Parathyroid adenoma (tissue), 2 donors: Measurements from ENCODE around the gene SV2B.
"Not testable (repeated sequence)": the region's sequence is repeated elsewhere in the genome, so short reads cannot be mapped to it uniquely, and the experiment has no call there.

Experiments used
- H2AFZ ChIP-seq: fragments of 300-600 bp; sonication (generic); one replicate; pipeline ENCODE4 v1.7.0; 2017; ENCODE audit warnings: antibody characterized with exemption, mild to moderate bottlenecking
- H3K27ac ChIP-seq: fragments of 300-600 bp; sonication (generic); one replicate; pipeline ENCODE4 v1.7.0; 2017
- H3K27me3 ChIP-seq: fragments of 300-600 bp; sonication (generic); one replicate; pipeline ENCODE4 v1.7.0; 2017; ENCODE audit warnings: low read length; ENCODE audit not compliant: control insufficient read depth, insufficient read depth
- H3K36me3 ChIP-seq: fragments of 300-600 bp; sonication (generic); one replicate; pipeline ENCODE4 v1.7.0; 2017; ENCODE audit warnings: low read length; ENCODE audit not compliant: control insufficient read depth, insufficient read depth
- H3K4me1 ChIP-seq: fragments of 300-600 bp; sonication (generic); one replicate; pipeline ENCODE4 v1.7.0; 2017; ENCODE audit warnings: control low read depth
- H3K4me2 ChIP-seq: fragments of 300-600 bp; sonication (generic); one replicate; pipeline ENCODE4 v1.7.0; 2017; ENCODE audit warnings: low read length
- H3K4me3 ChIP-seq: fragments of 300-600 bp; sonication (generic); one replicate; pipeline ENCODE4 v1.7.0; 2017; ENCODE audit warnings: low read depth, low read length
- H3K79me2 ChIP-seq: fragments of 300-600 bp; sonication (generic); one replicate; pipeline ENCODE4 v1.7.0; 2017; ENCODE audit warnings: control low read depth
- H3K9ac ChIP-seq: fragments of 300-600 bp; sonication (generic); one replicate; pipeline ENCODE4 v1.7.0; 2017; ENCODE audit warnings: mild to moderate bottlenecking
- H3K9me3 ChIP-seq: fragments of 300-600 bp; sonication (generic); one replicate; pipeline ENCODE4 v1.7.0; 2017; ENCODE audit warnings: low read length; ENCODE audit not compliant: control insufficient read depth
- TF ChIP-seq, protein P1 (sequence below): fragments of 300-600 bp; sonication (generic); IDR thresholded peaks from one replicate; pipeline ENCODE4 v1.7.0; 2017; ENCODE audit warnings: antibody characterized with exemption, mild to moderate bottlenecking
- donor health status: primary hyperparathyroidism.

Gene SV2B

DNA sequence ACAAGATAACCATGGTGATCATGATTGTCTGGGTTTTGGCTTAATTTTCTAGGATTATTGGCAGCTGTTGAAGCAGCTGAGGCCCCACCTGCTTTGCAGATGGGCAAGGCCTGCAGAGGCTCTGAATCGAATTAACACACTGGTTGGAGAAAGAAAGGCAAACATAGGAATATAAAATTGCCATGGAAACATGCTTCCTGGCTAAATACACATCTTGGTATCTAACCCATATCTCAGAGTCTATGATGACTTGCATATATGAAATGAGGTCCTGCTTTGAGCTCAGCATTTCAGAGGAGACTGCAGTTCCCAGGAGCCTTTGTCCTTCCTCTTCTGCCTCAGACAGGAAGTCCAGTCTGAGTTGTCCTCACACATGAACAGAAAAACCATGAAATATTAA is 24.3 kb upstream of the SV2B start:
- Histone ChIP-seq H2AFZ (no peak overlapping the region), H3K27ac (no peak overlapping the region), H3K9me3 (no peaks in the 10 kb centered on the region), H3K4me2 (no peak overlapping the region), H3K9ac (no peak overlapping the region), H3K4me1 (no peaks in the 10 kb centered on the region), H3K36me3 (no peaks in the 10 kb centered on the region), H3K27me3 (no peaks in the 10 kb centered on the region), H3K79me2 (no peaks in the 10 kb centered on the region), H3K4me3 (no peak overlapping the region)
- TF ChIP-seq, protein P1, sequence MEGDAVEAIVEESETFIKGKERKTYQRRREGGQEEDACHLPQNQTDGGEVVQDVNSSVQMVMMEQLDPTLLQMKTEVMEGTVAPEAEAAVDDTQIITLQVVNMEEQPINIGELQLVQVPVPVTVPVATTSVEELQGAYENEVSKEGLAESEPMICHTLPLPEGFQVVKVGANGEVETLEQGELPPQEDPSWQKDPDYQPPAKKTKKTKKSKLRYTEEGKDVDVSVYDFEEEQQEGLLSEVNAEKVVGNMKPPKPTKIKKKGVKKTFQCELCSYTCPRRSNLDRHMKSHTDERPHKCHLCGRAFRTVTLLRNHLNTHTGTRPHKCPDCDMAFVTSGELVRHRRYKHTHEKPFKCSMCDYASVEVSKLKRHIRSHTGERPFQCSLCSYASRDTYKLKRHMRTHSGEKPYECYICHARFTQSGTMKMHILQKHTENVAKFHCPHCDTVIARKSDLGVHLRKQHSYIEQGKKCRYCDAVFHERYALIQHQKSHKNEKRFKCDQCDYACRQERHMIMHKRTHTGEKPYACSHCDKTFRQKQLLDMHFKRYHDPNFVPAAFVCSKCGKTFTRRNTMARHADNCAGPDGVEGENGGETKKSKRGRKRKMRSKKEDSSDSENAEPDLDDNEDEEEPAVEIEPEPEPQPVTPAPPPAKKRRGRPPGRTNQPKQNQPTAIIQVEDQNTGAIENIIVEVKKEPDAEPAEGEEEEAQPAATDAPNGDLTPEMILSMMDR: no peak

DNA sequence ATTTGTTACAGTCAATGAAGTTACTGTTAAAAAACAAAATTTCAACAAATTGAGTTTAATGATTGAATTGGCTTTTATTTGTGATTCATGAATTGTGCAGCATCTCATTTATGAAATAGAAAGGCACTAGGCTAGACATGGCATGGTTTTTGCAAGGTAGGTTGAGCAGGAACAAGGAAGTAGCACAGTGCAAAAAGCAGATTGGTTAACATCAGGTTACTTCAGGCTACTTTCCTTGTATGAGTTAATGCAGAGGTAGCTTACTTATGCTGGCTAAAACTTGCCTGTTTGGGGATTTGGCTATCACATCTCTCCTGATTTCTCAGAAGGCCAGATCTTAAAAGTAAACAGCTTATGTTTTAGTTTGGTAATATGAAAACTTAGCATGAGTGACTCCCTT is 23.0 kb upstream of the SV2B start:
- Histone ChIP-seq H3K4me2 (no peak overlapping the region), H2AFZ (no peak overlapping the region), H3K9me3 (no peaks in the 10 kb centered on the region), H3K36me3 (no peaks in the 10 kb centered on the region), H3K27me3 (no peaks in the 10 kb centered on the region), H3K4me3 (no peak overlapping the region), H3K9ac (no peak overlapping the region), H3K79me2 (no peaks in the 10 kb centered on the region), H3K4me1 (no peaks in the 10 kb centered on the region), H3K27ac (no peak overlapping the region)
- TF ChIP-seq, protein P1: no peak

DNA sequence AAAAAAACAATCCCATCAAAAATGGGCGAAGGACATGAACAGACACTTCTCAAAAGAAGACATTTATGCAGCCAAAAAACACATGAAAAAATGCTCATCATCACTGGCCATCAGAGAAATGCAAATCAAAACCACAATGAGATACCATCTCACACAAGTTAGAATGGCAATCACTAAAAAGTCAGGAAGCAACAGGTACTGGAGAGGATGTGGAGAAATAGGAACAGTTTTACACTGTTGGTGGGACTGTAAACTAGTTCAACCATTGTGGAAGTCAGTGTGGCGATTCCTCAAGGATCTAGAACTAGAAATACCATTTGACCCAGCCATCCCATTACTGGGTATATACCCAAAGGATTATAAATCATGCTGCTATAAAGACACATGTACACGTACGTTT is 6.2 kb upstream of the SV2B start:
- H3K36me3 ChIP-seq, H3K9ac ChIP-seq, H3K4me2 ChIP-seq, H3K79me2 ChIP-seq, H3K9me3 ChIP-seq, H3K27me3 ChIP-seq, H3K4me3 ChIP-seq, H3K4me1 ChIP-seq, H2AFZ ChIP-seq, H3K27ac ChIP-seq: not testable (repeated sequence)

DNA sequence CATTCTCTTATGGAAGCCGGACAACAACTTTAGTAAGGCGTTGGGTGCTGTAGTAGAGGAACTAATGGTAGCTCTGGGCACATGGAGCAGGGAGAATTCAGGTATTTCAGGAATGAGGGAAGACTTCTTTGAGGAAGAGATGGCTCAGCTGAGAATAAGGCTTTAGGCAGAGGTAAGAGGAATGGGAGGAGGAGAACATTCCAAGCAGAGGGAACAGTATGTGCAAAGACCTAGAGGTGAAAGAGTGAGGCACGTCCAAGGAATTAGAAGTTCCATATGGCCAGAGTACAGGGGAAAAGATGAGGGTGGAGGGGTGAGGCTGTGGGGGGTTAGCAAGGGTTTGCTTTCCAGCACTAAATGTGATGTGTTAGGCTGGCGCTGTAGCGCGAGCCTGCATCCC is 1.6 kb upstream of the SV2B start:
- H3K9ac ChIP-seq: no peak overlapping the region
- no peaks in the 10 kb centered on the region for H3K79me2 ChIP-seq
- H3K9me3 ChIP-seq: no peaks in the 10 kb centered on the region
- no peaks in the 10 kb centered on the region for H3K4me1 ChIP-seq
- H3K4me2 ChIP-seq: no peak overlapping the region
- no peaks in the 10 kb centered on the region for H3K27me3 ChIP-seq
- no peaks in the 10 kb centered on the region for H3K36me3 ChIP-seq
- no peak overlapping the region for H3K4me3 ChIP-seq
- H3K27ac ChIP-seq: no peak overlapping the region
- TF ChIP-seq, protein P1: no peak
- no peak overlapping the region for H2AFZ ChIP-seq

DNA sequence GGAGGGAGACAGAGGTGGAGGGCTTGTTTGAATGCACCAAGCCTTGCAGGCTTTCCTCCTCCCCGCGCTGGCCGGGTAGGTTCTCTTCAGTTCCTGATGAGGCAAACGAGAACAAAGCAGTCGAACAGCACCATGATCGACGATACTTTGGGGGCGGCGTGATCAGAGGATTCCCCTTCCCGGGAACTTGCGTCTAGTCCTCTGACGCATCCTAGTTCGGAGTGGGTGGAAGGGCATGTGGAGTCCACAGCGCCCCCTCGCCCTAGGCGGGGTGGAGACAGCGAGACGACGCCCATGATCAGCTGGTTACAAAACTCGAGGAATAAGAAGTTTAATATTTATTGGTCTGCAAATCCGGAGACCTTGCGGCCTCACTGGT is 452 bp upstream of the SV2B start:
- TF ChIP-seq, protein P1: no peak
- Histone ChIP-seq H3K4me1 (no peaks in the 10 kb centered on the region), H3K4me2 (peak overlapping the region; percentile 71), H3K36me3 (no peaks in the 10 kb centered on the region), H3K27me3 (no peaks in the 10 kb centered on the region), H3K9ac (no peak overlapping the region), H3K9me3 (no peaks in the 10 kb centered on the region), H3K4me3 (peak overlapping the region; percentile 3), H3K27ac (no peak overlapping the region), H3K79me2 (no peaks in the 10 kb centered on the region), H2AFZ (peak overlapping the region; percentile 25)
